Measurements from ENCODE around the gene POLR3K.
"Not testable (repeated sequence)": the region's sequence is repeated elsewhere in the genome, so short reads cannot be mapped to it uniquely, and the experiment has no call there.

The POLR3K gene

GRCh38 chr16:50769-51591, 2.4 kb downstream of the POLR3K start:
- no peak for DNase-seq (ENCODE audit: insufficient read length, low spot score)
- TF ChIP-seq POLR2AphosphoS5 (IDR thresholded peaks at IDR 0.05; ENCODE audit: low read depth, low read length) (no peak), POLR2A (IDR thresholded peaks at IDR 0.05; ENCODE audit: low read depth, low read length) (no peak), PAX5 (IDR thresholded peaks at IDR 0.05; ENCODE audit: insufficient read depth, low read length, severe bottlenecking) (no peak), SPI1 (IDR thresholded peaks at IDR 0.05; ENCODE audit: low read depth, low read length) (no peak), TAF1 (IDR thresholded peaks at IDR 0.05; ENCODE audit: low read depth, low read length) (no peak), POU2F2 (IDR thresholded peaks at IDR 0.05; ENCODE audit: low read depth, low read length) (no peak)

DNA sequence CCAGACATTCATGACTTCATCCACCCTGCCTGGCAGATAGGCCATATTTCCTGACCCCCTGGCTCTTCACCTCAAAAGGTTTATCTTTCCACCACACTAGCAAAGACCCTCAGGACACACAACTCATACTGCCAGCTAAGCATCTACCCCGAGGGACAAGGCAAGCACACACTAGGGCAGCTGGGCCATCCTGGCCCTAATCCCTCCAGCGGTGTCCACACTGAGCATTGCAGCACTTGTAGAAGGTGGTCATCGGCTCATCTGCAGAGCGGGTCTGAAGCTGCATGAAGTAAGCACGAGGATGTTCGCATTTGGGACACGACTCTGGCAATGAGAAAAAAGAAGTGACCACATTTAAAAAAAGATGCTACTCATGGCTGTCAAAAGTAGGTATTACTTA, 6.2 kb downstream of the POLR3K start:
- TF ChIP-seq PAX5 (IDR thresholded peaks at IDR 0.05; ENCODE audit: insufficient read depth, low read length, severe bottlenecking) (no peak), SPI1 (IDR thresholded peaks at IDR 0.05; ENCODE audit: low read depth, low read length) (no peak), TAF1 (IDR thresholded peaks at IDR 0.05; ENCODE audit: low read depth, low read length) (no peak), POLR2A (IDR thresholded peaks at IDR 0.05; ENCODE audit: low read depth, low read length) (no peak), POU2F2 (IDR thresholded peaks at IDR 0.05; ENCODE audit: low read depth, low read length) (no peak), POLR2AphosphoS5 (IDR thresholded peaks at IDR 0.05; ENCODE audit: low read depth, low read length) (no peak)
- no peak for DNase-seq (ENCODE audit: insufficient read length, low spot score)

More at GRCh38 chr16:50769-51591, 2.4 kb downstream of the POLR3K start:
- FAIRE-seq: no peak

DNA sequence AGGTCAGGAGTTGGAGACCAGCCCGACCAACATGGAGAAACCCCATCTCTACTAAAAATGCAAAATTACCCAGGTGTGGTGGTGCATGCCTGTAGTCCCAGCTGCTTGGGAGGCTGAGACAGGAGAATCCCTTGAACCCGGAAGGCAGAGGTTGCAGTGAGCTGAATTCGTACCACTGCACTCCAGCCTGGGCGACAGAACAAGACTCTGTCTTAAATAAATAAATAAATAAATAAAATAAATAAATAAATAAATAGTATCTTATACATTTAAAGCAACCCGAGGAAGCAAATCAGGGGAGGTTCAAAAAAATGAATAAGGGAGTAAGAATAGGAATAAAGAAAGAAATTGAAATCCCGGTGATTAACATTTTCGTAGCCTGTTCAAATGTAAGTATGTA, 6.9 kb downstream of the POLR3K start:
- FAIRE-seq; DNase-seq (ENCODE audit: insufficient read length, low spot score): not testable (repeated sequence)

More for the DNA sequence above, 6.2 kb downstream of the POLR3K start:
- FAIRE-seq: no peak

GRCh38 chr16:45454-45853, 8.0 kb downstream of the POLR3K start:
- TF ChIP-seq SPI1 (IDR thresholded peaks at IDR 0.05; ENCODE audit: low read depth, low read length) (no peak), POLR2A (IDR thresholded peaks at IDR 0.05; ENCODE audit: low read depth, low read length) (no peak), POU2F2 (IDR thresholded peaks at IDR 0.05; ENCODE audit: low read depth, low read length) (no peak), POLR2AphosphoS5 (IDR thresholded peaks at IDR 0.05; ENCODE audit: low read depth, low read length) (no peak), TAF1 (IDR thresholded peaks at IDR 0.05; ENCODE audit: low read depth, low read length) (no peak), PAX5 (IDR thresholded peaks at IDR 0.05; ENCODE audit: insufficient read depth, low read length, severe bottlenecking) (no peak)
- FAIRE-seq (no peak), DNase-seq (ENCODE audit: insufficient read length, low spot score) (no peak)

DNA sequence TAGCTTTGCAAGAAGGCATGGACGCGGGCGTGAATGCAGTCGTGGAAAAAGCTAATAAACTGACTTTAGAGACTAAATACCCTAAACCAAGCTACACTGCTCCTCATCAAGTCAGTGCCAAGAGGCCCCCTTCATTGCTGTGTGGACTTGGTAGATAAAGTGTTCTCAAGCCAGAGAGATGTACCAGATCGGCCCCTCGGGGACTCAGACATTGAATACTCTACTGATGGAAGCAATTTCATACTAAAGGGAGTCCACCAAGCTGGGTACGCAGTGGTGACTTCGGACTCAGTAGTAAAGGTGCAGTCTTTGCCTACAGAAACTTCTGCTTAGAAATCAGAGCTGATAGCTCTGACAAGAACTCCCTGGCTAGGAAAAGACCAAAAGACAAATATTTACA, 8.8 kb downstream of the POLR3K start:
- no peak for TF ChIP-seq POLR2A (IDR thresholded peaks at IDR 0.05; ENCODE audit: low read depth, low read length)
- TF ChIP-seq POLR2AphosphoS5 (IDR thresholded peaks at IDR 0.05; ENCODE audit: low read depth, low read length): no peak
- no peak for TF ChIP-seq POU2F2 (IDR thresholded peaks at IDR 0.05; ENCODE audit: low read depth, low read length)
- no peak for TF ChIP-seq TAF1 (IDR thresholded peaks at IDR 0.05; ENCODE audit: low read depth, low read length)
- no peak for TF ChIP-seq PAX5 (IDR thresholded peaks at IDR 0.05; ENCODE audit: insufficient read depth, low read length, severe bottlenecking)
- DNase-seq (ENCODE audit: insufficient read length, low spot score) (no peak), FAIRE-seq (no peak)

GRCh38 chr16:43294-43693, 10.1 kb downstream of the POLR3K start:
- DNase-seq (ENCODE audit: insufficient read length, low spot score) (no peak), FAIRE-seq (no peak)
- TF ChIP-seq POU2F2 (IDR thresholded peaks at IDR 0.05; ENCODE audit: low read depth, low read length) (no peak), SPI1 (IDR thresholded peaks at IDR 0.05; ENCODE audit: low read depth, low read length) (no peak), POLR2AphosphoS5 (IDR thresholded peaks at IDR 0.05; ENCODE audit: low read depth, low read length) (no peak), POLR2A (IDR thresholded peaks at IDR 0.05; ENCODE audit: low read depth, low read length) (no peak), PAX5 (IDR thresholded peaks at IDR 0.05; ENCODE audit: insufficient read depth, low read length, severe bottlenecking) (no peak), TAF1 (IDR thresholded peaks at IDR 0.05; ENCODE audit: low read depth, low read length) (no peak)

- no peak for FAIRE-seq
- TF ChIP-seq POU2F2 (IDR thresholded peaks at IDR 0.05; ENCODE audit: low read depth, low read length) (no peak), PAX5 (IDR thresholded peaks at IDR 0.05; ENCODE audit: insufficient read depth, low read length, severe bottlenecking) (no peak), POLR2A (IDR thresholded peaks at IDR 0.05; ENCODE audit: low read depth, low read length) (no peak), POLR2AphosphoS5 (IDR thresholded peaks at IDR 0.05; ENCODE audit: low read depth, low read length) (no peak), TAF1 (IDR thresholded peaks at IDR 0.05; ENCODE audit: low read depth, low read length) (no peak), SPI1 (IDR thresholded peaks at IDR 0.05; ENCODE audit: low read depth, low read length) (no peak)
- no peak for DNase-seq (ENCODE audit: insufficient read length, low spot score)
These were observed 10.7 kb downstream of the POLR3K start for GRCh38 chr16:42691-43090.

DNA sequence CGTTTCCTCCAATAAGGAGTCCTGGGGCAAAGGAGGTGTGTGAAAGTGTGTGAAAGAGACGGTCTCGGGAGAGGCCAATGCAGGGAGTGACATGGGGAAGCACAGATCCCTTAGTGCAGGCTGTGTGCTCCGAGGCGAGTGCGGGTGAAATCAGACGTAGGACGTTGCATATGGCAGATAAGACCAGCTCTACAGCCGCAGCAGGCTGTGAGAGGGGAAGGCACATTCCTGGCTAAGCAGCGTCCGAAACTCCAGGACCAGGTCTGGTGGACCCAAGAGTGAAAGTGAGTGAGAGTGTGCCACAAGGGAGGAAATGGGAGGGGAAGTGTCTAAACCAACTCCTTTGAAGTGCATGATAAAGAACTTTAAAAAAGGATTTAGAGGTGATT, 11.3 kb downstream of the POLR3K start:
- no peak for FAIRE-seq
- TF ChIP-seq POU2F2 (IDR thresholded peaks at IDR 0.05; ENCODE audit: low read depth, low read length) (no peak), SPI1 (IDR thresholded peaks at IDR 0.05; ENCODE audit: low read depth, low read length) (no peak), TAF1 (IDR thresholded peaks at IDR 0.05; ENCODE audit: low read depth, low read length) (no peak), POLR2A (IDR thresholded peaks at IDR 0.05; ENCODE audit: low read depth, low read length) (no peak), POLR2AphosphoS5 (IDR thresholded peaks at IDR 0.05; ENCODE audit: low read depth, low read length) (no peak), PAX5 (IDR thresholded peaks at IDR 0.05; ENCODE audit: insufficient read depth, low read length, severe bottlenecking) (no peak)
- DNase-seq (ENCODE audit: insufficient read length, low spot score): no peak

DNA sequence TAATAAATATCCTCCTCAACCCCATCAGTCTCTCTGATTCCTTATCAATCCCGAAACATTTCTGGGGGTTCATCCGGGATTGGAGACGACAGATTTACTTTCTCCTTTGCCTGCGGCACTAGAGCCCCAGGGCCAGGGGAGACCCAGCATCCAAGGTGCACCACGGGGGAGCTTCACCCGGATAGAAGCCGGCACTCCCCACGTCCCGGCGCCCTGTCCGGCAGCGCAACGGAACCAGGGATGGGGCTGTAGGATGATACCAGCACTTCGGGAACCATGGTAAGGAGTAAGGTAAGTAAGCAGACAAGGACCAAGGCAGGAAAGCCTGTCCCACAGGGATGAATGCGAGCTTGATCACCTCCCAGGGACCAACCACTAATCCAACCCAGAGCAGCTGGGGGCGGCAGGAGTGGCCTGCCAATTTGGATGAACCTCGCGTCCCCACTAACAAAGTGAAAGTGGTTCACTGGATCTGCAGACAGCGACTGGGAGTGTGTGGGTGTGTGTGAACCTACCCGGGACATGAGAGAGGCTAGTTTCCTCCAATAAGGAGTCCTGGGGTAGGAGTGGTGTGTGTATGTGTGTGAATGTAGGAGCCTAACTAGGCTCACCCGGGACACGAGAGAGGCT, 11.9 kb downstream of the POLR3K start:
- TF ChIP-seq POU2F2 (IDR thresholded peaks at IDR 0.05; ENCODE audit: low read depth, low read length) (no peak), POLR2AphosphoS5 (IDR thresholded peaks at IDR 0.05; ENCODE audit: low read depth, low read length) (no peak), PAX5 (IDR thresholded peaks at IDR 0.05; ENCODE audit: insufficient read depth, low read length, severe bottlenecking) (no peak), POLR2A (IDR thresholded peaks at IDR 0.05; ENCODE audit: low read depth, low read length) (no peak), SPI1 (IDR thresholded peaks at IDR 0.05; ENCODE audit: low read depth, low read length) (no peak), TAF1 (IDR thresholded peaks at IDR 0.05; ENCODE audit: low read depth, low read length) (no peak)
- FAIRE-seq (no peak), DNase-seq (ENCODE audit: insufficient read length, low spot score) (no peak)

All from GM12891 (cell line).